ENCODE measurements around the gene ATG2A. TPM values are rescaled to one million over a fixed set of nuclear protein-coding genes. Genes with fewer than 3 reads are reported as not detected.

ATG2A gene
- total and polyA plus RNA-seq, 9 of the 15 experiments (the other 6 are each of a cell fraction or from before 2014, with no cell fraction given): 0.25 to 45.9 (median 5.2) TPM

- TF ChIP-seq, protein P1, sequence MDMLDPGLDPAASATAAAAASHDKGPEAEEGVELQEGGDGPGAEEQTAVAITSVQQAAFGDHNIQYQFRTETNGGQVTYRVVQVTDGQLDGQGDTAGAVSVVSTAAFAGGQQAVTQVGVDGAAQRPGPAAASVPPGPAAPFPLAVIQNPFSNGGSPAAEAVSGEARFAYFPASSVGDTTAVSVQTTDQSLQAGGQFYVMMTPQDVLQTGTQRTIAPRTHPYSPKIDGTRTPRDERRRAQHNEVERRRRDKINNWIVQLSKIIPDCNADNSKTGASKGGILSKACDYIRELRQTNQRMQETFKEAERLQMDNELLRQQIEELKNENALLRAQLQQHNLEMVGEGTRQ (CRISPR knock-in tag; IDR thresholded peaks at IDR 0.05): no peak
- no peak for TF ChIP-seq TCFL5 (CRISPR knock-in tag; conservative IDR thresholded peaks at IDR 0.05)
- TF ChIP-seq USF1 (CRISPR knock-in tag; IDR thresholded peaks at IDR 0.05): 0 out of 2 replicates have a peak, but pooled peaks have one; percentile 36
- no peak for TF ChIP-seq HIVEP1 (CRISPR knock-in tag; IDR thresholded peaks at IDR 0.05)
- TF ChIP-seq NR2C1 (IDR thresholded peaks at IDR 0.05): no peak
- no peak for TF ChIP-seq NR2C1 (tag; IDR thresholded peaks at IDR 0.05)
- no peak for TF ChIP-seq SREBF2 (CRISPR knock-in tag; IDR thresholded peaks at IDR 0.05)
- TF ChIP-seq MAFF (IDR thresholded peaks at IDR 0.05; ENCODE audit: low read length): no peak; the same call in 1 of the 2 replicates
- TF ChIP-seq HLTF (IDR thresholded peaks at IDR 0.05): peak; percentile 57; the same call in 1 of the 2 replicates
- no peak for TF ChIP-seq LARP7 (IDR thresholded peaks at IDR 0.05)
- TF ChIP-seq ZNF217 (CRISPR knock-in tag; IDR thresholded peaks at IDR 0.05): no peak
- TF ChIP-seq ZNF165 (CRISPR knock-in tag; IDR thresholded peaks at IDR 0.05; ENCODE audit: borderline replicate concordance): no peak
- no peak for TF ChIP-seq ZNF212 (CRISPR knock-in tag; IDR thresholded peaks at IDR 0.05)
- TF ChIP-seq BRD4 (IDR thresholded peaks at IDR 0.05): no peak
- TF ChIP-seq ATF3 (IDR thresholded peaks at IDR 0.05): no peak
- no peak; the same call in 1 of the 2 replicates for TF ChIP-seq ATF3 (CRISPR knock-in tag; conservative IDR thresholded peaks at IDR 0.05)
- TF ChIP-seq, protein P2, sequence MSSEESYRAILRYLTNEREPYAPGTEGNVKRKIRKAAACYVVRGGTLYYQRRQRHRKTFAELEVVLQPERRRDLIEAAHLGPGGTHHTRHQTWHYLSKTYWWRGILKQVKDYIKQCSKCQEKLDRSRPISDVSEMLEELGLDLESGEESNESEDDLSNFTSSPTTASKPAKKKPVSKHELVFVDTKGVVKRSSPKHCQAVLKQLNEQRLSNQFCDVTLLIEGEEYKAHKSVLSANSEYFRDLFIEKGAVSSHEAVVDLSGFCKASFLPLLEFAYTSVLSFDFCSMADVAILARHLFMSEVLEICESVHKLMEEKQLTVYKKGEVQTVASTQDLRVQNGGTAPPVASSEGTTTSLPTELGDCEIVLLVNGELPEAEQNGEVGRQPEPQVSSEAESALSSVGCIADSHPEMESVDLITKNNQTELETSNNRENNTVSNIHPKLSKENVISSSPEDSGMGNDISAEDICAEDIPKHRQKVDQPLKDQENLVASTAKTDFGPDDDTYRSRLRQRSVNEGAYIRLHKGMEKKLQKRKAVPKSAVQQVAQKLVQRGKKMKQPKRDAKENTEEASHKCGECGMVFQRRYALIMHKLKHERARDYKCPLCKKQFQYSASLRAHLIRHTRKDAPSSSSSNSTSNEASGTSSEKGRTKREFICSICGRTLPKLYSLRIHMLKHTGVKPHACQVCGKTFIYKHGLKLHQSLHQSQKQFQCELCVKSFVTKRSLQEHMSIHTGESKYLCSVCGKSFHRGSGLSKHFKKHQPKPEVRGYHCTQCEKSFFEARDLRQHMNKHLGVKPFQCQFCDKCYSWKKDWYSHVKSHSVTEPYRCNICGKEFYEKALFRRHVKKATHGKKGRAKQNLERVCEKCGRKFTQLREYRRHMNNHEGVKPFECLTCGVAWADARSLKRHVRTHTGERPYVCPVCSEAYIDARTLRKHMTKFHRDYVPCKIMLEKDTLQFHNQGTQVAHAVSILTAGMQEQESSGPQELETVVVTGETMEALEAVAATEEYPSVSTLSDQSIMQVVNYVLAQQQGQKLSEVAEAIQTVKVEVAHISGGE (CRISPR knock-in tag; IDR thresholded peaks at IDR 0.05): peak in 1 of 3 experiments; percentile 75; a peak in 2 of 6 replicates
- TF ChIP-seq TAL1 (IDR thresholded peaks at IDR 0.05): 0 out of 2 replicates have a peak, but pooled peaks have one; percentile 23
- no peak for TF ChIP-seq ZNF146 (CRISPR knock-in tag; IDR thresholded peaks at IDR 0.05; ENCODE audit: unreplicated experiment)
- TF ChIP-seq RFX1 (IDR thresholded peaks at IDR 0.05): peak; percentile 96
- no peak for TF ChIP-seq SNRNP70 (optimal IDR thresholded peaks at IDR 0.05; ENCODE audit: low read depth, low read length)
- TF ChIP-seq ZNF253 (CRISPR knock-in tag; conservative IDR thresholded peaks at IDR 0.05): no peak
- no peak for TF ChIP-seq MCM5 (IDR thresholded peaks at IDR 0.05; ENCODE audit: low read depth)
- TF ChIP-seq, protein P3, sequence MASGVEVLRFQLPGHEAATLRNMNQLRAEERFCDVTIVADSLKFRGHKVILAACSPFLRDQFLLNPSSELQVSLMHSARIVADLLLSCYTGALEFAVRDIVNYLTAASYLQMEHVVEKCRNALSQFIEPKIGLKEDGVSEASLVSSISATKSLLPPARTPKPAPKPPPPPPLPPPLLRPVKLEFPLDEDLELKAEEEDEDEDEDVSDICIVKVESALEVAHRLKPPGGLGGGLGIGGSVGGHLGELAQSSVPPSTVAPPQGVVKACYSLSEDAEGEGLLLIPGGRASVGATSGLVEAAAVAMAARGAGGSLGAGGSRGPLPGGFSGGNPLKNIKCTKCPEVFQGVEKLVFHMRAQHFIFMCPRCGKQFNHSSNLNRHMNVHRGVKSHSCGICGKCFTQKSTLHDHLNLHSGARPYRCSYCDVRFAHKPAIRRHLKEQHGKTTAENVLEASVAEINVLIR (CRISPR knock-in tag; IDR thresholded peaks at IDR 0.05): no peak
Observed at GRCh38 chr11:64878494-64879243, 38.3 kb downstream of the ATG2A start, which contains the start of gene EHD1 (continued).

Data from K562 (cell line).